Endothelial cell of umbilical vein (primary cell): ENCODE results near the gene SRSF11. TPM values are rescaled to one million over a fixed set of nuclear protein-coding genes. Genes with fewer than 3 reads are reported as not detected.

Experiments
- BruUV-seq: library from RNA; stranded (reverse); fragments of 400-500 nt; replicated peaks from 2 replicates; lab custom pipeline; 2021; lab: Mats Ljungman, UMichigan
- CTCF ChIA-PET: fragments of 300-600, 350-600 bp; sonication (Branson Sonifier 250); formaldehyde crosslinking; loops from one replicate; lab custom pipeline; 2021; ENCODE audit warnings: antibody characterized with exemption, inconsistent platforms; lab: Charles Lee
- POLR2A ChIA-PET: fragments of 300-600, 350-600 bp; sonication (Branson Sonifier 250); formaldehyde crosslinking; loops from one replicate; lab custom pipeline; 2021; ENCODE audit warnings: antibody characterized with exemption, inconsistent platforms; lab: Charles Lee
- DNase-seq: peaks from one replicate; pipeline ENCODE4 v3.0.0-alpha.2; 2011; ENCODE audit warnings: low read depth, low spot score
- FAIRE-seq: peaks from 2 replicates; lab custom pipeline; 2011; peaks lifted over from hg19 to GRCh38; lab: Jason Lieb, UNC
- H2AFZ ChIP-seq: 2 replicates; pipeline ENCODE4 v1.6.0; 2012; ENCODE audit warnings: low read depth, low read length, control low read depth, inconsistent platforms
- H3K27ac ChIP-seq: 2 replicates; pipeline ENCODE4 v1.5.1; 2011; ENCODE audit warnings: low read depth, mild to moderate bottlenecking, control low read depth, low read length, moderate library complexity; ENCODE audit not compliant: insufficient read depth
- H3K27me3 ChIP-seq, 2 experiments: 2 replicates each; pipeline versions ENCODE4 v1.6.0 to v1.6.1; 2011; ENCODE audit warnings: low read length in 2 of 2, mixed read lengths in 1 of 2; ENCODE audit not compliant: control insufficient read depth in 2 of 2, insufficient read depth in 2 of 2
- H3K36me3 ChIP-seq, 2 experiments: 2 replicates in 1 of 2; 3 replicates in 1 of 2; pipeline ENCODE4 v1.5.1; 2011; ENCODE audit warnings: low read length in 2 of 2, mild to moderate bottlenecking in 1 of 2, moderate library complexity in 1 of 2; ENCODE audit not compliant: control insufficient read depth in 2 of 2, insufficient read depth in 2 of 2; ENCODE audit errors: extremely low read depth in 1 of 2
- H3K4me1 ChIP-seq: 3 replicates; pipeline ENCODE4 v1.5.1; 2011; ENCODE audit warnings: mild to moderate bottlenecking, low read length; ENCODE audit not compliant: control insufficient read depth, insufficient read depth; ENCODE audit errors: extremely low read depth
- H3K4me2 ChIP-seq: 2 replicates; pipeline ENCODE4 v1.6.1; 2011; ENCODE audit warnings: low read length, control low read depth, mixed read lengths; ENCODE audit not compliant: insufficient read depth
- H3K4me3 ChIP-seq, 3 experiments: fragments of 200-600 bp in 1 of 3; sonication (generic), shearing (Covaris generic) in 1 of 3; replicated peaks in 1 of 3; 2 replicates each; pipeline ENCODE4 v1.5.1; 2011 to 2016; ENCODE audit warnings: control low read depth in 3 of 3, low read length in 3 of 3, mild to moderate bottlenecking in 2 of 3, inconsistent platforms in 1 of 3, low read depth in 1 of 3, moderate library complexity in 1 of 3; ENCODE audit not compliant: insufficient read depth in 1 of 3
- H3K79me2 ChIP-seq: 2 replicates; pipeline ENCODE4 v1.6.0; 2012; ENCODE audit warnings: low read length, inconsistent platforms; ENCODE audit not compliant: control insufficient read depth, insufficient read depth
- H3K9ac ChIP-seq: replicated peaks from 2 replicates; pipeline ENCODE3; 2011; ENCODE audit warnings: low read length, control low read depth; ENCODE audit not compliant: insufficient read depth; ENCODE audit errors: extremely low read depth
- H3K9me1 ChIP-seq: replicated peaks from 3 replicates; pipeline ENCODE4 v1.6.0; 2011; ENCODE audit warnings: mild to moderate bottlenecking, low read length; ENCODE audit not compliant: control insufficient read depth, insufficient read depth; ENCODE audit errors: extremely low read depth
- H3K9me3 ChIP-seq: replicated peaks from 2 replicates; pipeline ENCODE4 v1.5.1; 2012; ENCODE audit warnings: low read length, inconsistent platforms; ENCODE audit not compliant: control insufficient read depth, insufficient read depth
- H4K20me1 ChIP-seq: replicated peaks from 2 replicates; pipeline ENCODE3; 2011; ENCODE audit warnings: mild to moderate bottlenecking, low read length; ENCODE audit not compliant: control insufficient read depth, insufficient read depth; ENCODE audit errors: extremely low read depth
- CTCF ChIP-seq, 2 donors: IDR thresholded peaks; 1 replicate in 1 of 2; 2 replicates in 1 of 2; pipeline ENCODE4 v1.5.1; 2011; ENCODE audit warnings: low read length in 2 of 2, mild to moderate bottlenecking in 2 of 2, moderate library complexity in 2 of 2, control low read depth in 1 of 2, inconsistent platforms in 1 of 2, low read depth in 1 of 2; ENCODE audit not compliant: insufficient read depth in 1 of 2; ENCODE audit errors: extremely low read depth in 1 of 2
- EZH2 ChIP-seq: IDR thresholded peaks from 2 replicates; pipeline ENCODE4 v1.6.1; 2012; ENCODE audit warnings: borderline replicate concordance, low read depth, mild to moderate bottlenecking, moderate library complexity, low read length, inconsistent platforms; ENCODE audit not compliant: severe bottlenecking
- FOS ChIP-seq: IDR thresholded peaks from 2 replicates; pipeline ENCODE4 v1.6.1; 2011; ENCODE audit warnings: mild to moderate bottlenecking, low read length, moderate library complexity, borderline replicate concordance; ENCODE audit not compliant: insufficient read depth
- GATA2 ChIP-seq: IDR thresholded peaks from 2 replicates; pipeline ENCODE4 v1.7.0; 2011; ENCODE audit warnings: low read depth, mild to moderate bottlenecking, moderate library complexity, mixed read lengths, low read length; ENCODE audit not compliant: insufficient read length, insufficient read depth
- JUN ChIP-seq: IDR thresholded peaks from 2 replicates; pipeline ENCODE4 v1.6.1; 2011; ENCODE audit warnings: borderline replicate concordance, low read depth; ENCODE audit not compliant: insufficient read length, insufficient read depth
- MYC ChIP-seq: IDR thresholded peaks from one replicate; pipeline ENCODE4 v1.6.1; 2011; ENCODE audit warnings: mild to moderate bottlenecking, low read depth, low read length
- POLR2A ChIP-seq: IDR thresholded peaks from 2 replicates; pipeline ENCODE4 v1.6.1; 2012; ENCODE audit warnings: low read depth, mild to moderate bottlenecking, control low read depth, low read length
- POLR2AphosphoS5 ChIP-seq: IDR thresholded peaks from 2 replicates; pipeline ENCODE4 v1.6.1; 2012; ENCODE audit warnings: low read depth, mild to moderate bottlenecking, control low read depth, low read length, moderate library complexity; ENCODE audit not compliant: insufficient read depth
- dilution Hi-C: fragments of 300-500 bp; cut with MboI; formaldehyde crosslinking; loops from one replicate; pipeline ENCODE4 v1.15.0; 2019; ENCODE audit warnings: low sequenced_read_pairs; ENCODE audit not compliant: extremely low pct_ligation_motif_present
- intact Hi-C: fragments of 100-400 bp; cut with micrococcal nuclease; formaldehyde crosslinking; loops from one replicate; pipeline ENCODE4 v1.10.0; 2022
- polyA plus RNA-seq, 4 experiments: library from polyadenylated mRNA; depleted of rRNA in 3 of 4; stranded (reverse) in 3 of 4; unstranded in 1 of 4; fragments of >200 nt; gene quantifications; 2 replicates each; pipeline versions ENCODE4 v1.2.1 to v1.2.3, GENCODE V29; 2011 to 2012; ENCODE audit warnings: missing spikeins in 1 of 4
- total RNA-seq: library from RNA; stranded (reverse); gene quantifications from 2 replicates; pipeline ENCODE4 v1.2.3, GENCODE V29; 2021
- TF ChIP-seq, protein P1 (sequence below): IDR thresholded peaks from 2 replicates; pipeline ENCODE4 v1.6.1; 2011; ENCODE audit not compliant: insufficient read depth, insufficient read length

The SRSF11 gene
- total and polyA plus RNA-seq, 2 donors (not counting 3 experiments of a cell fraction or from before 2014, with no cell fraction given) = 177 to 241 TPM

- Histone ChIP-seq H2AFZ (no peak overlapping the region), H3K36me3 (no peaks in the 10 kb centered on the region), H3K9ac (no peak overlapping the region), H3K9me3 (no peaks in the 10 kb centered on the region), H3K4me1 (no peaks in the 10 kb centered on the region), H3K4me3 (no peak overlapping the region), H4K20me1 (no peaks in the 10 kb centered on the region), H3K4me2 (no peak overlapping the region), H3K27me3 (no peaks in the 10 kb centered on the region), H3K9me1 (no peaks in the 10 kb centered on the region), H3K27ac (no peak overlapping the region), H3K79me2 (no peaks in the 10 kb centered on the region)
- ChIA-PET POLR2A (no interaction called here), CTCF (no interaction called here)
- FAIRE-seq = no peak
- BruUV-seq = no TSS peak
- dilution Hi-C loops = no loop called here
- no peak for DNase-seq
- intact Hi-C loops = no loop called here
- TF ChIP-seq CTCF (IDR thresholded peaks at IDR 0.05; ENCODE audit: extremely low read depth in 1 of 2, insufficient read depth in 1 of 2, low read depth in 1 of 2, low read length in 2 of 2) (no peak), MYC (no peak), GATA2 (no peak), POLR2AphosphoS5 (no peak), POLR2A (no peak), FOS (no peak), JUN (no peak), EZH2 (no peak)
- TF ChIP-seq, protein P1, sequence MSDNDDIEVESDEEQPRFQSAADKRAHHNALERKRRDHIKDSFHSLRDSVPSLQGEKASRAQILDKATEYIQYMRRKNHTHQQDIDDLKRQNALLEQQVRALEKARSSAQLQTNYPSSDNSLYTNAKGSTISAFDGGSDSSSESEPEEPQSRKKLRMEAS = no peak
Measured at GRCh38 chr1:70278710-70279109, 57.5 kb downstream of the SRSF11 start.
